ENCODE measurements around the gene FLCN.

DNA sequence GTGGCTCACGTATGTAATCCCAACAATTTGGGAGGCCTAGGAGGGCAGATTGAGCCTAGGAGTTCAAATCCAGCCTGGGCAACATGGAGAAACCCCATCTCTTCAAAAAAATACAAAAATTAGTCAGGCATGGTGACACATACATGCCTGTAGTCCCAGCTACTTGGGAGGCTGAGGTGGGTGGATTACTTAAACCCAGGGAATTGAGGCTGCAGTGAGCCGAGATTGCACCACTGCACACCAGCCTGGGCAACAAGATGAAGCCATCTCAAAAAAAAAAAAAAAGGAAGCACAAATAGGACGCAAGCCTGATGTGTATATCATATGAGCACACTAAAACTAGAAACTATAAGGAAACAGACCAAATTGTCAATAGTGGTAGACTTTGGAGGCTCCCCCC, 17.1 kb upstream of the FLCN start:
- TF ChIP-seq CTCF (optimal IDR thresholded peaks at IDR 0.05 in 1 of 3, IDR thresholded peaks at IDR 0.05 in 1 of 3, conservative IDR thresholded peaks at IDR 0.05 in 1 of 3; ENCODE audit: extremely low read depth in 1 of 3, insufficient read depth in 2 of 3, low read length in 3 of 3) (no peak), EZH2 (IDR thresholded peaks at IDR 0.05; ENCODE audit: low read length) (no peak)

Measured in keratinocyte (primary cell).